Stomach (tissue), 9 donors: ENCODE results near the gene UBR4. TPM values are rescaled to one million over a fixed set of nuclear protein-coding genes. Genes with fewer than 3 reads are reported as not detected.

Experiments used
- DNase-seq, 2 donors: peaks; one replicate each; pipeline versions ENCODE4 v3.0.0 to v3.0.0-alpha.2; 2013 to 2019
- H3K27ac ChIP-seq, 5 donors: fragments of 200-600 bp in 4 of 5; sonication (generic) in 4 of 5; one replicate each; pipeline ENCODE4 v1.5.1; 2013 to 2019; ENCODE audit warnings: mild to moderate bottlenecking in 1 of 5, moderate library complexity in 1 of 5
- H3K27me3 ChIP-seq, 3 donors: fragments of 200-600 bp; sonication (generic); one replicate each; pipeline ENCODE4 v1.5.1; 2017 to 2019; ENCODE audit warnings: mixed run types in 1 of 3
- H3K36me3 ChIP-seq, 4 donors: fragments of 200-600 bp; sonication (generic); 1 replicate in 3 of 4; 2 replicates in 1 of 4; pipeline ENCODE4 v1.5.1; 2016 to 2019
- H3K4me1 ChIP-seq, 4 donors: fragments of 200-600 bp; sonication (generic); one replicate each; pipeline ENCODE4 v1.5.1; 2016 to 2019
- H3K4me3 ChIP-seq, 4 donors: fragments of 200-600 bp; sonication (generic) in 3 of 4; one replicate each; pipeline ENCODE4 v1.5.1; 2016 to 2019; ENCODE audit warnings: mild to moderate bottlenecking in 1 of 4
- H3K9me3 ChIP-seq, 4 donors: fragments of 200-600 bp; sonication (generic); one replicate each; pipeline ENCODE4 v1.5.1; 2016 to 2019
- EP300 ChIP-seq: sonication (generic); formaldehyde crosslinking; IDR thresholded peaks from one replicate; pipeline ENCODE4 v1.6.1; 2017; ENCODE audit warnings: antibody characterized with exemption
- POLR2A ChIP-seq, 4 donors: fragments of 450-650 bp; IDR thresholded peaks; one replicate each; pipeline ENCODE4 v1.6.1; 2016; ENCODE audit warnings: antibody characterized with exemption in 4 of 4, control low read depth in 2 of 4, mild to moderate bottlenecking in 1 of 4, moderate library complexity in 1 of 4
- POLR2AphosphoS5 ChIP-seq, 3 donors: sonication (generic); formaldehyde crosslinking; IDR thresholded peaks; one replicate each; pipeline ENCODE4 v1.6.1; 2016; ENCODE audit warnings: antibody characterized with exemption in 3 of 3
- WGBS, 5 donors: extraction: QIAGEN DNeasy Blood & Tissue Kit in 3 of 5; methylation state at CpG; one replicate each; pipeline versions ENCODE4 v1.1.5 to v1.1.7; 2013 to 2018; 5-methylcytosine and 5-hydroxymethylcytosine counted together
- intact Hi-C: fragments of 100-400 bp; cut with DNase I; formaldehyde crosslinking; loops from one replicate; pipeline ENCODE4 v1.15.1; 2023; ENCODE audit warnings: low total_unique reads
- polyA plus RNA-seq, 3 donors: library from polyadenylated mRNA; stranded (reverse); fragments of 200-250 nt; gene quantifications; one replicate each; pipeline ENCODE4 v1.2.3, GENCODE V29; 2013
- total RNA-seq, 5 donors: library from RNA; depleted of rRNA; stranded (reverse); fragments of >200 nt; gene quantifications; one replicate each; pipeline versions ENCODE4 v1.1.0 to v1.2.3, GENCODE V29; 2014 to 2016
- TF ChIP-seq, protein P1 (sequence below), 7 experiments: fragments of 450-650 bp in 4 of 7; fragments of 200-600 bp in 3 of 7; sonication (generic) in 3 of 7; IDR thresholded peaks; one replicate each; pipeline ENCODE4 v1.5.1; 2016 to 2019; ENCODE audit warnings: antibody characterized with exemption in 7 of 7, control low read depth in 2 of 7, mild to moderate bottlenecking in 1 of 7
- donor health status: healthy with polysubstance abuse.
- donor health status: Bipolar disorder and iron deficiency.
- donor health status: healthy.

The UBR4 gene
- total and polyA plus RNA-seq, 8 donors: 41.9 to 262 (median 128) TPM

DNA sequence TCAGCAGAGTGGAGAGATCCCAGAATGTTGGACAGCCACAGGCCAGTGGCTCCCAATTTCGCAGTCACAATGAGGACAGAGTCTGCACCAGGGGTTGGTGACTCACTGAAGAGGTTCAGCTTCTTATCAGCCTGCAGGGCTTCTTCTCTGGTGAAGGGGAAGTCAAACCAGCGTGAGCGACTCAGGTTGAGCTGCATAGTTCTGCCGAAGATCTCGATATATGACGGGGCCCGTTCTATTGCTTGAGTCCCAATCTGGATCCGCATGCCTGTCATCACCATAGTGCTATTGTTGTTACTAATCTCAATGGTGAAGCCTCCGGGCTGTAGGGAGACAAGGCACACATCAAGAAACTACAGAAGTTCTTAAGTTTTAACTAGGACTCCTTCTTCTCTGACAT is 58.5 kb downstream of the UBR4 start:
- intact Hi-C loops: no loop called here
- WGBS, 5 donors: 92 to 97% (median 94%) methylated on average over 9 of the region's 9 CpGs
- Histone ChIP-seq H3K27me3 (no peaks in the 10 kb centered on the region), H3K9me3 (no peaks in the 10 kb centered on the region), H3K36me3 (peaks cover 100% of the 10 kb centered on the region in 4 donors), H3K4me3 (no peak overlapping the region), H3K27ac (no peak overlapping the region), H3K4me1 (peaks cover 0 to 4% (median 0%) of the 10 kb centered on the region in 4 donors)
- DNase-seq: no peak
- TF ChIP-seq POLR2AphosphoS5 (IDR thresholded peaks at IDR 0.05) (no peak), EP300 (no peak), POLR2A (IDR thresholded peaks at IDR 0.05) (no peak)
- TF ChIP-seq, protein P1, sequence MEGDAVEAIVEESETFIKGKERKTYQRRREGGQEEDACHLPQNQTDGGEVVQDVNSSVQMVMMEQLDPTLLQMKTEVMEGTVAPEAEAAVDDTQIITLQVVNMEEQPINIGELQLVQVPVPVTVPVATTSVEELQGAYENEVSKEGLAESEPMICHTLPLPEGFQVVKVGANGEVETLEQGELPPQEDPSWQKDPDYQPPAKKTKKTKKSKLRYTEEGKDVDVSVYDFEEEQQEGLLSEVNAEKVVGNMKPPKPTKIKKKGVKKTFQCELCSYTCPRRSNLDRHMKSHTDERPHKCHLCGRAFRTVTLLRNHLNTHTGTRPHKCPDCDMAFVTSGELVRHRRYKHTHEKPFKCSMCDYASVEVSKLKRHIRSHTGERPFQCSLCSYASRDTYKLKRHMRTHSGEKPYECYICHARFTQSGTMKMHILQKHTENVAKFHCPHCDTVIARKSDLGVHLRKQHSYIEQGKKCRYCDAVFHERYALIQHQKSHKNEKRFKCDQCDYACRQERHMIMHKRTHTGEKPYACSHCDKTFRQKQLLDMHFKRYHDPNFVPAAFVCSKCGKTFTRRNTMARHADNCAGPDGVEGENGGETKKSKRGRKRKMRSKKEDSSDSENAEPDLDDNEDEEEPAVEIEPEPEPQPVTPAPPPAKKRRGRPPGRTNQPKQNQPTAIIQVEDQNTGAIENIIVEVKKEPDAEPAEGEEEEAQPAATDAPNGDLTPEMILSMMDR (IDR thresholded peaks at IDR 0.05): no peak

DNA sequence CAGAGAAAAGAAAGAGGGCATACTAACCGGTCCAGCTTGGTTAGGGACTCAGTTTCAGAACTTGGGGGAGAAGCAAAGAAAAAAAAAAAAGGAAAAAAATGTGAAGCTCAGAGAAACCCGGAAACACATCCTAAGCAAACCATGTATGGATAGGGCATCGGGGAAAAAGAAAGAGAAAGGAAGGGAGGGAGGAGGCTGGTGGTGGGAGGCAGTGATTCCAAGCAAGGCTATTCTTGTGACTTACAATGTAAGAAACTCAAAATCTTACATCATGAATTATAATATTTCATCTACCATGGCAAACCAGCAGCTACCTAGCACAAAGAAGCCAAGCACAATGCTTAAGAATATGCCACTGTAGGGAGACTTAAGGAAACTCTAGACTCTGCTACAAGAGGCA is 60.3 kb downstream of the UBR4 start:
- H3K36me3 ChIP-seq: peaks cover 100% of the 10 kb centered on the region in 4 donors
- intact Hi-C loops: no loop called here
- TF ChIP-seq POLR2AphosphoS5 (IDR thresholded peaks at IDR 0.05) (no peak), POLR2A (IDR thresholded peaks at IDR 0.05) (no peak), EP300 (no peak)
- TF ChIP-seq, protein P1 (IDR thresholded peaks at IDR 0.05): no peak
- H3K9me3 ChIP-seq: no peaks in the 10 kb centered on the region
- WGBS, 5 donors: 82 to 96% (median 89%) methylated on average over 3 of the region's 3 CpGs
- no peak overlapping the region for H3K4me3 ChIP-seq
- H3K27ac ChIP-seq: no peak overlapping the region
- DNase-seq: no peak
- no peaks in the 10 kb centered on the region for H3K27me3 ChIP-seq
- H3K4me1 ChIP-seq: no peaks in the 10 kb centered on the region

GRCh38 chr1:19140465-19140864 is 69.6 kb downstream of the UBR4 start:
- intact Hi-C loops: no loop called here
- TF ChIP-seq EP300: no peak
- peak in 1 of 3 donors; percentile 9 for TF ChIP-seq POLR2AphosphoS5 (IDR thresholded peaks at IDR 0.05)
- 34 to 61% (median 50%) methylated on average over 10 to 12 of the region's 12 CpGs for WGBS, 5 donors
- H3K27ac ChIP-seq: peak overlapping the region; percentile 43 to 79 (median 71)
- peak; percentile 40 to 56 for DNase-seq
- H3K27me3 ChIP-seq: no peaks in the 10 kb centered on the region
- H3K4me1 ChIP-seq: peaks cover 23 to 31% (median 28%) of the 10 kb centered on the region in 4 donors
- no peaks in the 10 kb centered on the region for H3K9me3 ChIP-seq
- peaks cover 80 to 100% (median 100%) of the 10 kb centered on the region in 4 donors for H3K36me3 ChIP-seq
- no peak overlapping the region for H3K4me3 ChIP-seq

DNA sequence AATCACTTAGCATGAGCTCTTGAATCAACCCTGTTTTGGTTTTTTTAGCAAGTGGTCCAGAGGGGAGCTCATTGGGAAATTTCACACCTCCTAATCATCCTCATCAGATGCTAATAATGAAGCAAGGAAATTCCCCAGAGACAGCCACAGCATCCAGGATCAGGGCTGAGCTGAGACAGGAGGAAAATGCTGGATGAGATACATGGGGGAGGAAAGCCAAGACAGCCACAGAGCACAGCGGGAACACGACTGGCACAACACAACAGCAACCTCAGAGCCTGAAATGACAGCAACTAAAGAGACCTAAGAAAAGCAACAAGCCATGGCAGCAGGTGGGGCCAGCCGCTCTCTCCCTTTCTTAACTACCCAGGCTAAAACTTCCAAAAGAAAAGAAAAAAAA is 70.4 kb downstream of the UBR4 start:
- Histone ChIP-seq H3K36me3 (peaks cover 78 to 100% (median 100%) of the 10 kb centered on the region in 4 donors), H3K27me3 (no peaks in the 10 kb centered on the region), H3K4me3 (no peak overlapping the region), H3K4me1 (peaks cover 23 to 31% (median 28%) of the 10 kb centered on the region in 4 donors), H3K9me3 (no peaks in the 10 kb centered on the region), H3K27ac (peak overlapping the region; percentile 52 to 79 (median 71))
- intact Hi-C loops: no loop called here
- TF ChIP-seq, protein P1 (IDR thresholded peaks at IDR 0.05): no peak
- TF ChIP-seq POLR2A (IDR thresholded peaks at IDR 0.05) (no peak), EP300 (no peak), POLR2AphosphoS5 (IDR thresholded peaks at IDR 0.05) (no peak)
- 47 to 60% (median 51%) methylated on average over 3 of the region's 3 CpGs for WGBS, 5 donors
- no peak for DNase-seq

GRCh38 chr1:19138958-19139581 is 71.0 kb downstream of the UBR4 start:
- H3K9me3 ChIP-seq: no peaks in the 10 kb centered on the region
- peak in 1 of 2 donors; percentile 48 for DNase-seq
- TF ChIP-seq, protein P1 (IDR thresholded peaks at IDR 0.05): no peak
- TF ChIP-seq POLR2AphosphoS5 (IDR thresholded peaks at IDR 0.05): peak in 1 of 3 donors; percentile 12
- TF ChIP-seq POLR2A (IDR thresholded peaks at IDR 0.05): no peak
- no peak for TF ChIP-seq EP300
- H3K27me3 ChIP-seq: no peaks in the 10 kb centered on the region
- intact Hi-C loops: no loop called here
- peak overlapping the region; percentile 52 to 79 (median 71) for H3K27ac ChIP-seq
- 40 to 62% (median 55%) methylated on average over 13 of the region's 13 CpGs for WGBS, 5 donors
- peaks cover 78 to 100% (median 100%) of the 10 kb centered on the region in 4 donors for H3K36me3 ChIP-seq
- H3K4me3 ChIP-seq: no peak overlapping the region
- peaks cover 23 to 31% (median 28%) of the 10 kb centered on the region in 4 donors for H3K4me1 ChIP-seq
